HG02885 (cell line): ENCODE measurements around the gene SLC39A13.
A peak's percentile ranks its signal among the peaks of the same experiment; 100 is the strongest.

Source experiments
- ATAC-seq: cut with Tn5 transposase; IDR thresholded peaks from one replicate; pipeline ENCODE4 v1.9.1; 2021; ENCODE audit warnings: mild to moderate bottlenecking; ENCODE audit not compliant: unreplicated experiment, poor library complexity

The SLC39A13 gene

GRCh38 chr11:47418454-47419259 lies 10.3 kb downstream of the SLC39A13 start:
- ATAC-seq: no peak

GRCh38 chr11:47425611-47426010 lies 17.2 kb downstream of the SLC39A13 start:
- ATAC-seq: no peak

GRCh38 chr11:47426062-47426956 lies 17.9 kb downstream of the SLC39A13 start, which contains the start of gene PSMC3:
Gene PSMC3, minus strand, starts transcription at chr11:47426439. Its CDS starts 160 bp downstream, at chr11:47426279.
- ATAC-seq: peak; percentile 94

- ATAC-seq: no peak
Observed at GRCh38 chr11:47430524-47430923, 22.1 kb downstream of the SLC39A13 start.

- no peak for ATAC-seq
Observed at GRCh38 chr11:47431356-47432083, 23.1 kb downstream of the SLC39A13 start.

GRCh38 chr11:47433157-47433556 lies 24.8 kb downstream of the SLC39A13 start:
- no peak for ATAC-seq

- no peak for ATAC-seq
Observed at GRCh38 chr11:47434011-47434786, 25.8 kb downstream of the SLC39A13 start.

GRCh38 chr11:47435687-47436086 lies 27.3 kb downstream of the SLC39A13 start:
- ATAC-seq: no peak

GRCh38 chr11:47436726-47437125 lies 28.3 kb downstream of the SLC39A13 start:
- ATAC-seq: no peak

- no peak for ATAC-seq
Observed at GRCh38 chr11:47437218-47437745, 28.9 kb downstream of the SLC39A13 start.

- no peak for ATAC-seq
Observed at GRCh38 chr11:47437746-47438418, 29.5 kb downstream of the SLC39A13 start.

GRCh38 chr11:47438721-47439120 lies 30.3 kb downstream of the SLC39A13 start:
- no peak for ATAC-seq

GRCh38 chr11:47440054-47440476 lies 31.7 kb downstream of the SLC39A13 start:
- no peak for ATAC-seq

GRCh38 chr11:47441421-47441820 lies 33.0 kb downstream of the SLC39A13 start:
- ATAC-seq: no peak

- no peak for ATAC-seq
Observed at GRCh38 chr11:47442514-47442913, 34.1 kb downstream of the SLC39A13 start.

- no peak for ATAC-seq
Observed at GRCh38 chr11:47443028-47443700, 34.8 kb downstream of the SLC39A13 start.

GRCh38 chr11:47443817-47444216 lies 35.4 kb downstream of the SLC39A13 start:
- ATAC-seq: no peak

GRCh38 chr11:47445840-47446239 lies 37.5 kb downstream of the SLC39A13 start:
- ATAC-seq: no peak
